SU-DHL-6 (cell line): ENCODE data around the gene EIF5A2.

ENCODE experiments used
- H2AFZ ChIP-seq: fragments of 200-600 bp; sonication (generic); 2 replicates; pipeline ENCODE4 v1.6.1; 2014; ENCODE audit warnings: low read depth, mild to moderate bottlenecking, moderate library complexity, mixed read lengths, antibody characterized with exemption, low read length; ENCODE audit not compliant: severe bottlenecking
- H3F3A ChIP-seq: fragments of 200-600 bp; shearing (Covaris generic); 2 replicates; pipeline ENCODE4 v1.6.0; 2016; ENCODE audit warnings: antibody characterized with exemption, mild to moderate bottlenecking; ENCODE audit not compliant: insufficient read depth
- H3K27ac ChIP-seq: fragments of 200-600 bp; sonication (generic); 2 replicates; pipeline ENCODE4 v1.5.1; 2016; ENCODE audit warnings: low read depth, mild to moderate bottlenecking, low read length, moderate library complexity, mixed read lengths
- H3K27me3 ChIP-seq: fragments of 200-600 bp; sonication (generic), shearing (Covaris generic); 2 replicates; pipeline ENCODE4 v1.6.0; 2014; ENCODE audit warnings: mild to moderate bottlenecking, low read length
- H3K36me3 ChIP-seq: fragments of 200-600 bp; sonication (generic); 2 replicates; pipeline ENCODE4 v1.6.1; 2014; ENCODE audit warnings: mild to moderate bottlenecking, low read length, mixed read lengths
- H3K4me2 ChIP-seq: fragments of 300-600, 200-600 bp; shearing (Covaris generic), sonication (generic); 2 replicates; pipeline ENCODE4 v1.6.0; 2014; ENCODE audit warnings: low read length, low read depth, mild to moderate bottlenecking; ENCODE audit not compliant: poor library complexity, severe bottlenecking
- H3K4me3 ChIP-seq: fragments of 200-600 bp; sonication (generic); 2 replicates; pipeline ENCODE4 v1.5.1; 2014; ENCODE audit warnings: antibody characterized with exemption, low read length, mild to moderate bottlenecking, mixed read lengths; ENCODE audit not compliant: insufficient read depth, poor library complexity, severe bottlenecking
- H3K79me2 ChIP-seq: fragments of 200-600 bp; sonication (generic); 2 replicates; pipeline ENCODE4 v1.6.1; 2014; ENCODE audit warnings: mild to moderate bottlenecking, low read length, moderate library complexity; ENCODE audit not compliant: insufficient read depth
- H3K9ac ChIP-seq: fragments of 200-600 bp; sonication (generic); 2 replicates; pipeline ENCODE4 v1.7.0; 2014; ENCODE audit warnings: mild to moderate bottlenecking, low read length
- H3K9me2 ChIP-seq: fragments of 200-600 bp; sonication (generic); replicated peaks from 2 replicates; pipeline ENCODE4 v1.6.1; 2014; ENCODE audit warnings: low read length; ENCODE audit not compliant: insufficient read depth
- H3K9me3 ChIP-seq: fragments of 200-600 bp; sonication (generic); 2 replicates; pipeline ENCODE4 v1.6.1; 2014; ENCODE audit warnings: low read length, mixed read lengths; ENCODE audit not compliant: insufficient read depth
- H4K20me1 ChIP-seq: fragments of 200-600 bp; sonication (generic); 2 replicates; pipeline ENCODE4 v1.6.1; 2014; ENCODE audit warnings: low read depth, mild to moderate bottlenecking, antibody characterized with exemption, low read length, moderate library complexity, mixed read lengths
- EZH2phosphoT487 ChIP-seq: fragments of 200-600 bp; sonication (generic), shearing (Covaris generic); conservative IDR thresholded peaks from 2 replicates; pipeline ENCODE4 v1.6.1; 2018; ENCODE audit warnings: mild to moderate bottlenecking, antibody characterized with exemption, low read length, moderate library complexity, mixed read lengths
- TF ChIP-seq, protein P1 (sequence below): fragments of 200-600 bp; sonication (generic); IDR thresholded peaks from one replicate; pipeline ENCODE4 v1.5.1; 2017; ENCODE audit warnings: antibody characterized with exemption, mild to moderate bottlenecking, low read length, moderate library complexity; ENCODE audit not compliant: insufficient read depth, poor library complexity, severe bottlenecking

The EIF5A2 gene

DNA sequence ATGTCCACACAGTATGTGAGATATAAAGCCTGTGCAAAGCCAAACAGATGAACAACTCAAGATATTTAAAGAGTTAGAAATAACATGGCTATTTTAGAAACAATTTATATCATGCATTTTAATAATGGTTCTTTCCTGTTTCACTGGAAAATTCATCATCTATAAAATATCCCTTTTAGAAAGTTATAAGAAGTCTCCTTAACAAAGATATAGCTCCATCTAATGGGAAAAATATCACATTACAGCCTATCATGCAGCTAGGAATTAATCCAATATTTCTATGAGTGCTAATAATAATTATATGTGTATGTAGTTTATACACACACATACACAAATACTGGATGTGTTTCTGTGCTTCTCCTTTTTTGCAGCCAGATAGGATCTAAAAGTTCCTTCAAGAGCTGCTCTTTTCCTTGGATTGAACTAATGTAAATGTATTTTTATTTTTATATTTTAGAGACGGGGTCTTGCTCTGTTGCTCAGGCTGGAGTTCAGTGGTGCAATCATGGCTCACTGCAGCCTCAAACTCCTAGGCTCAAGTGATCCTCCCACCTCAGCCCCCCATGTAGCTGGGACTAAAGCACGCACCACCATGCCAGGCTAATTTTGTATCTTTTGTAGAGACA lies 60.0 kb downstream of the EIF5A2 start:
- H3K9me3 ChIP-seq: no peaks in the 10 kb centered on the region
- H3K4me2 ChIP-seq: no peak overlapping the region
- no peak overlapping the region for H3K9ac ChIP-seq
- TF ChIP-seq, protein P1, sequence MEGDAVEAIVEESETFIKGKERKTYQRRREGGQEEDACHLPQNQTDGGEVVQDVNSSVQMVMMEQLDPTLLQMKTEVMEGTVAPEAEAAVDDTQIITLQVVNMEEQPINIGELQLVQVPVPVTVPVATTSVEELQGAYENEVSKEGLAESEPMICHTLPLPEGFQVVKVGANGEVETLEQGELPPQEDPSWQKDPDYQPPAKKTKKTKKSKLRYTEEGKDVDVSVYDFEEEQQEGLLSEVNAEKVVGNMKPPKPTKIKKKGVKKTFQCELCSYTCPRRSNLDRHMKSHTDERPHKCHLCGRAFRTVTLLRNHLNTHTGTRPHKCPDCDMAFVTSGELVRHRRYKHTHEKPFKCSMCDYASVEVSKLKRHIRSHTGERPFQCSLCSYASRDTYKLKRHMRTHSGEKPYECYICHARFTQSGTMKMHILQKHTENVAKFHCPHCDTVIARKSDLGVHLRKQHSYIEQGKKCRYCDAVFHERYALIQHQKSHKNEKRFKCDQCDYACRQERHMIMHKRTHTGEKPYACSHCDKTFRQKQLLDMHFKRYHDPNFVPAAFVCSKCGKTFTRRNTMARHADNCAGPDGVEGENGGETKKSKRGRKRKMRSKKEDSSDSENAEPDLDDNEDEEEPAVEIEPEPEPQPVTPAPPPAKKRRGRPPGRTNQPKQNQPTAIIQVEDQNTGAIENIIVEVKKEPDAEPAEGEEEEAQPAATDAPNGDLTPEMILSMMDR: peak; percentile 36
- no peak for TF ChIP-seq EZH2phosphoT487
- no peaks in the 10 kb centered on the region for H3K36me3 ChIP-seq
- H4K20me1 ChIP-seq: no peaks in the 10 kb centered on the region
- H3F3A ChIP-seq: no peaks in the 10 kb centered on the region
- no peak overlapping the region for H3K27ac ChIP-seq
- H3K79me2 ChIP-seq: no peaks in the 10 kb centered on the region
- no peaks in the 10 kb centered on the region for H3K9me2 ChIP-seq
- no peak overlapping the region for H3K4me3 ChIP-seq
- H3K27me3 ChIP-seq: no peaks in the 10 kb centered on the region
- no peak overlapping the region for H2AFZ ChIP-seq

DNA sequence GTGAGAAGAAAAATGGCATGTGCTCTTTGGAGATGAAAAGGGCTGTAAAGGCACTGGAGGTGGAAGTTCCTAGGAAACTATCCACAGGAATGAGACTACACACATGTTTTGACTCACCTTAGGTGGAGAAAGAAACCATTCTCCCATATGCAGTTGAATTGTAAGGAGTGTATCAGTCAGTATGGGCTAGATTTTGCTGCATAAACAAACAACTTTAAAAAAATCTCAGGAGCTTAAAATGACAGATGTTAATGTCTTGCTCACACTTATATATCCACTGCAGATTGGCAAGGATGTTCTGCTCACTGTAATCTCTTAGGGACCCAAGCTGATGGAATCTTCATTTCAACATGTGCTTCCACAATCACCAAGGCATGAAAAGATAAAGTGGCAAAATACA lies 64.1 kb downstream of the EIF5A2 start:
- TF ChIP-seq, protein P1: no peak
- no peak for TF ChIP-seq EZH2phosphoT487
- H3F3A ChIP-seq: no peaks in the 10 kb centered on the region
- H3K9me3 ChIP-seq: no peaks in the 10 kb centered on the region
- H3K27ac ChIP-seq: no peak overlapping the region
- no peaks in the 10 kb centered on the region for H3K9me2 ChIP-seq
- H3K27me3 ChIP-seq: no peaks in the 10 kb centered on the region
- no peaks in the 10 kb centered on the region for H3K36me3 ChIP-seq
- no peak overlapping the region for H2AFZ ChIP-seq
- no peak overlapping the region for H3K4me3 ChIP-seq
- H3K79me2 ChIP-seq: no peaks in the 10 kb centered on the region
- H3K9ac ChIP-seq: no peak overlapping the region
- no peaks in the 10 kb centered on the region for H4K20me1 ChIP-seq
- no peak overlapping the region for H3K4me2 ChIP-seq

DNA sequence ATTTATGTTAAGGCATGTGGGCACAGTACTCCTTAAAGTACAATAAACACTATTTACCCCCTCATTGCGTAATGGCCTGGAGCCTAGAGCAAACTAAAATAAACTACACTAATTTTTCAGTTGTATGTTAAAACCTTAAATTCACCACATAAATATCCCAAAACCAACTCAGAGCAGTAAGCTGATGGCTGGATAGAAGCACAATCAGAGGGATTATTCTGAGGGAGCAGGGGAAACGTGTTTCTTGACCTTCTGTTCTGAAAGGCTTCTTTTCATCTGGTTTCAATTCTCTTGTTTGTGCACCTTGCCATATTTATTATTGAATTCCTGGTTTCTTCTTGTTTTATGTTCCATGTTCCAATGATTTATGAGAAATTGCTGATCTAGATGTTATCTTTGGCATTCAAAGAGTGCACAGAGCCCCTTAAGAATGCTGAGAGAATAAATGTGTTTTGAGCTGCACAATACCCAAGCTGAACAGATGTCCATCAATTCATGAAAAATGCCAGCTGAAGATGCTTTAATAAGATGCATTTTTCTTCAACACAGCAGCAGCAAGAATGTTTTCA lies 68.1 kb downstream of the EIF5A2 start:
- Histone ChIP-seq H3F3A (no peaks in the 10 kb centered on the region), H3K36me3 (no peaks in the 10 kb centered on the region), H4K20me1 (no peaks in the 10 kb centered on the region), H3K79me2 (no peaks in the 10 kb centered on the region), H3K27me3 (no peaks in the 10 kb centered on the region), H3K27ac (no peak overlapping the region), H3K9ac (no peak overlapping the region), H3K4me2 (no peak overlapping the region), H3K4me3 (no peak overlapping the region), H3K9me2 (no peaks in the 10 kb centered on the region), H2AFZ (no peak overlapping the region), H3K9me3 (no peaks in the 10 kb centered on the region)
- TF ChIP-seq EZH2phosphoT487: no peak
- TF ChIP-seq, protein P1: no peak
